COLO668 (cell line): ENCODE measurements around the gene RNF186.
"Not testable (repeated sequence)": the region's sequence is repeated elsewhere in the genome, so short reads cannot be mapped to it uniquely, and the experiment has no call there.

Source experiments
- DNase-seq: peaks from one replicate; lab custom pipeline; 2025; ENCODE audit not compliant: unreplicated experiment; lab: John Stamatoyannopoulos, UW

The RNF186 gene

GRCh38 chr1:19797827-19798226, 17.3 kb downstream of the RNF186 start:
- DNase-seq: no peak

GRCh38 chr1:19794583-19794982, 20.5 kb downstream of the RNF186 start:
- DNase-seq: no peak

GRCh38 chr1:19793360-19794046, 21.6 kb downstream of the RNF186 start:
- DNase-seq: no peak

- no peak for DNase-seq
These were observed 22.7 kb downstream of the RNF186 start for GRCh38 chr1:19792237-19793002.

GRCh38 chr1:19790061-19790975, 24.8 kb downstream of the RNF186 start:
- not testable (repeated sequence) for DNase-seq

- no peak for DNase-seq
These were observed 28.1 kb downstream of the RNF186 start for GRCh38 chr1:19786988-19787423.

GRCh38 chr1:19785660-19786059, 29.4 kb downstream of the RNF186 start:
- no peak for DNase-seq

- no peak for DNase-seq
These were observed 34.7 kb downstream of the RNF186 start for GRCh38 chr1:19780267-19780877.

- no peak for DNase-seq
These were observed 38.1 kb downstream of the RNF186 start for GRCh38 chr1:19776933-19777332.

GRCh38 chr1:19776287-19776686, 38.8 kb downstream of the RNF186 start:
- peak; percentile 36 for DNase-seq

GRCh38 chr1:19775831-19776230, 39.3 kb downstream of the RNF186 start:
- no peak for DNase-seq

- DNase-seq: no peak
These were observed 39.8 kb downstream of the RNF186 start for GRCh38 chr1:19775317-19775716.

GRCh38 chr1:19774180-19774785, 40.8 kb downstream of the RNF186 start:
- DNase-seq: no peak

- no peak for DNase-seq
These were observed 41.6 kb downstream of the RNF186 start for GRCh38 chr1:19773485-19773884.

GRCh38 chr1:19772053-19772452, 43.0 kb downstream of the RNF186 start:
- DNase-seq: no peak

GRCh38 chr1:19771350-19771749, 43.7 kb downstream of the RNF186 start:
- no peak for DNase-seq

- DNase-seq: no peak
These were observed 44.5 kb downstream of the RNF186 start for GRCh38 chr1:19770436-19771190.

- DNase-seq: no peak
These were observed 45.7 kb downstream of the RNF186 start for GRCh38 chr1:19769211-19769932.
